GM18520 (cell line): ENCODE results near the gene TEF.
A peak's percentile ranks its signal among the peaks of the same experiment; 100 is the strongest.
"Not testable (repeated sequence)": the region's sequence is repeated elsewhere in the genome, so short reads cannot be mapped to it uniquely, and the experiment has no call there.

Source experiments
- ATAC-seq: cut with Tn5 transposase; IDR thresholded peaks from one replicate; pipeline ENCODE4 v1.9.1; 2021; ENCODE audit not compliant: unreplicated experiment

Gene TEF

DNA sequence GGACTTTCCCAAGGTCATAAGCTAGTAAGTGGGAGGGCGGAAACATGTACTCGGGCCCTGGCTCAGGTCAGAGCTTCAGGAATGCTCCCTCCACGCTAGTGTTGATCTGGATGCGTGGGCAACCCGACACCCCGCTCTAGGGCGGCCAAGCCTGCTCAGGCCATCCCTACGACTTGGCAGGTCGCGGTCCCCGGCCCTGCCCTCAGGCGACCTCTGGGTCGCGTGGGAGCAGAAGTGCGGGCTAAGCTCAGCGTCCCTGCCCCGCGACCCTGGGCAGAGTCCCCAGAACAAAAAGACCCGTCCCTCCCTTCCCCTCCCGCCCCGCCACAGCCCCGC, 781 bp upstream of the TEF start:
- ATAC-seq: peak; percentile 2

DNA sequence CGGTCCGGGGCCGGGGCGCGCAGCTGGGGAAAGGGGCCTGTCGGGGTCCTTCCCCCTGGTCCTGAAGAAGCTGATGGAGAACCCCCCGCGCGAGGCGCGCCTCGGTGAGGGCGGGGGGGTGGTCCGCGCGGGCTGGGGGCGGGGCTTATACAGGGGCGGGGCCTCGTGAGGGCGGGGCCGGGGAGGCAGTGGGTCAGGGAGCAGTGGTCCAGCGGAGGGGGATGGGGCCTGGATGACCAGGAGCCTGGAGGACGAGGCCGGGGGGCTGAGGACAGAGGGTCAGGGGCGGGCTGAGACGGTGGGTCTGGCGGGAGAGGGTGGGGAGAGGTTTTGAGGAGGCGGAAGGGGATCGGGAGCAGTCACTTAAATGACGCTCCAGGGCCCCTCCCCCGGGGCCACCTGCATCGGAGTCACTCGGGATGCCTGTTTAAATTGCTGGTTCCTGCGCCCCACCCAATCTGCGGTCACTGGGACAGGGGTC, 396 bp downstream of the TEF start:
- no peak for ATAC-seq

DNA sequence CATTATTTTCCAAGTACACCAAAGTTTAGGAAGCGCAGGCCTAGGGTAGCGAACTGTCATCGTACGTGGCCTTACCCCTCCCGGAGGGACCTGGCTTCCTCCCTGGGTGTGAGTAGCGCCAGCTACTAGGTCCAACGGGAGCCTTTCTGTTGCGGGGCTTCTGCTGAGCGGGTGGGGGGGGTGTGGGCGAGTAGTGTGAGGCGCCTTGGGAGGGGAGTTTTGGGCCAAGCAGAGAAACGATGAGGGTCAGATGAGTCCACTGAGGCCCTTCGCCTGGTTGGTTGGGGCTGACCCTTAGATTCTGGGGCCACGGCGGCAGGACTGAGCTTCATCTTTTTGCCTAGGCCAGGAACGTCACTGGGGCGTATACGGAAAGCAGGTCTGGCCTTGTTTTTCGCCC, 868 bp downstream of the TEF start:
- ATAC-seq: no peak

DNA sequence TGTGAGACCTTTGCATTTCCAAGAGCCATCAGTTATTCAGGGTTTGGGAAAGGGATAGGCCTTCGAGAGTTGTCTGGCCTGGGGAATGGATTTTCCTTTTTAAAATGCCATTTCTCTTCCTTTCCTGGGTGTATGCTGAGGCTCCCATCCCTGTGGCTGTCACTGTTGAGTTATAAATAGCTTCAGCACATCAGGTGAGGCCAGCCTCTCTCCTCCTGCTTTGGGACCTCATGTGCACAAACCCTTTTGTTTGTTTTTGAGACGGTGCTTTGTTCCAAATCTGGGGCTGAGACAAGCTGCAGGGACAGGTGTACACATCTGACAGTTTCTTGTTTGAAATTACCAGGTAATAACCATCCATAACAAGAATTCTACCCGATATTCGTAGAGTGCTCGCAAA, 1.3 kb downstream of the TEF start:
- ATAC-seq: no peak

DNA sequence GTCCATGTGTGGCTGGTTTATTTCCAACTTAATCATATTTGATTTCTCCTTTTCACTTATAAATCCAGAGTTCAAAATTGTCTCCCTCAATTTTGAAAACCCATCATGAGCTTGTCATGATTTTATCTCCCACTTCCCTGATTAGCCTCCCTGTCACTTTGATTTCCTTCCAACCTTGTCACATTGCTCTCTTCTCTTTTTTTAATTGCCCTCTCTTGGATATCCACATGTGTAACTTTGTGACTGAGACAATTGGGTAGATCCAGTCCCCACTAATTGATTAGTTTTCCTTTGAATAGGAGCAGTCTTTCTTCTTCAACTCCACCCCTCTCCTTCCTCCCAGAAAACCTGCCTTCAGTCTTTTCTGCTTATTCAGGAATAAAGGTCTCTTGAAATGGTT, 2.4 kb downstream of the TEF start:
- no peak for ATAC-seq

DNA sequence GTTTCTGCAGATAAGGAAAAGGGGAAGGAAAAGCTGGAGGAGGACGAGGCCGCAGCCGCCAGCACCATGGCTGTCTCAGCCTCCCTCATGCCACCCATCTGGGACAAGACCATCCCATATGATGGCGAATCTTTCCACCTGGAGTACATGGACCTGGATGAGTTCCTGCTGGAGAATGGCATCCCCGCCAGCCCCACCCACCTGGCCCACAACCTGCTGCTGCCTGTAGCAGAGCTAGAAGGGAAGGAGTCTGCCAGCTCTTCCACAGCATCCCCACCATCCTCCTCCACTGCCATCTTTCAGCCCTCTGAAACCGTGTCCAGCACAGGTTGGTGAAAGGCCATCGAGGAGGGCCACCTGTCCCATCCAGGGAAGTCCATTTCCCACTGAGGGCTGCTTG, 5.6 kb downstream of the TEF start:
- no peak for ATAC-seq

DNA sequence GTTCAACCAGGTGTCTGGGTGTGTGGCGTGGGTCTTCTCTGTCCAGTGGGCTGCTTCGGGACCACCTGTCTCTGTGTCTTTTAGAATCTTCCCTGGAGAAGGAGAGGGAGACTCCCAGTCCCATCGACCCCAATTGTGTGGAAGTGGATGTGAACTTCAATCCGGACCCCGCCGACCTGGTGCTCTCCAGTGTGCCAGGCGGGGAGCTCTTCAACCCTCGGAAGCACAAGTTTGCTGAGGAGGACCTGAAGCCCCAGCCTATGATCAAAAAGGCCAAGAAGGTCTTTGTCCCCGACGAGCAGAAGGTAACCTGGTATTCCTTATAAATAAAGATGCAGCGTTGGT, 12.2 kb downstream of the TEF start:
- ATAC-seq: no peak

DNA sequence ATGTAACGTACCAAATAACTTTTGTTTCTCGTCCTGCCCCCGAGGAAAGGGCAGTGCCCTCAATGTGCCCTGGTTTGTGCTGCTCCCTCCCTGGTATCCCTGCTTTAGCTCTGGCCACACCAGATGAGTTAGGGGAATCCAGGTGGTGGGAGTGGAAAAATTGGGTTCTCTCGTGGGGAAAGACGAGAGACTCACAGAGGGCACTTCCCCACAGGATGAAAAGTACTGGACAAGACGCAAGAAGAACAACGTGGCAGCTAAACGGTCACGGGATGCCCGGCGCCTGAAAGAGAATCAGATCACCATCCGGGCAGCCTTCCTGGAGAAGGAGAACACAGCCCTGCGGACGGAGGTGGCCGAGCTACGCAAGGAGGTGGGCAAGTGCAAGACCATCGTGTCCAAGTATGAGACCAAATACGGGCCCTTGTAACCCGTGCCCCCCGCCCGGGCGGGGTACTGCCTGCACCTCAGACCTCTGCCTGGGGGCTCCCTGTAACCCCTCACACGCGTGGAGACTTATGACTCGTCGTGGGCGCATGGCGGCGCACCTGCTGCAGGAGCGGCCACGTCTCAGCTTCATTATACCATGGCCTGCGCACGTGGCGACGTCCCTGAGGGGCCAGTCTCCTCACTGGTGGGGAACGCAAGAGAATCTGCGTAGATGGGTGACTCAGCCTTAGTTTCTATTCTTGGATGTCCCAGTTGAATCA, 13.9 kb downstream of the TEF start:
- no peak for ATAC-seq

DNA sequence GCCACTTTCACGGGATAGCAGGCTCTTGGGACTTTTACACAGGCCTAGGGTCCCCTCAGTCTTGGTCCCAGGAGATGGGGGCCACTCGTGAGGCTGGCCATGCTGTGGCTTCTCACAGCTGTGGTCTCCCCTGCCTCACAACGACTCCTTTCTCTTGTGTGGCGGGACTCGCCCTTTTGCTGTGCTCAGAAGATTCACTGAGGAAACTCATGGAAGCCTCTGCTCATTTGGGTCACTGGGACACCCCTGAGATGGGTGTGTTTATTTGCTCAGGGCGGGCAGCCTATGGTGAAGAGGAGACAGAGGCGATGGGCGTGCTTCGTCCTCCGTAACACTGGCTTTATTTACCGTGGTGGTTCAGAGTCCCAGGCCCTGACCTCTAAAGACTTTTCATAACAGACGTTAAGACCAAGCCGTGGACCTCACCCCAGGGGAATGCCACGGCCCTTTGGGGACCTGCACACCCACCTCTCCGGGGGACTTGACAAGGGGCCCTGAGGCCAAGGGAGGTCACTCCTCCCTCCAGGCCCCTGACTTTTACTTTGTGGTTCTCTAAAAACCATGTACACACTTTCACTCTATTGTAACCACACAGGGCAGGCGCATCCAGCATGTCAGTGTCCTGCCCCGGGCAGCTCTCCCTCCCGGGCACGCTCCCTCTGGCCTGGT, 15.5 kb downstream of the TEF start:
- ATAC-seq: no peak

DNA sequence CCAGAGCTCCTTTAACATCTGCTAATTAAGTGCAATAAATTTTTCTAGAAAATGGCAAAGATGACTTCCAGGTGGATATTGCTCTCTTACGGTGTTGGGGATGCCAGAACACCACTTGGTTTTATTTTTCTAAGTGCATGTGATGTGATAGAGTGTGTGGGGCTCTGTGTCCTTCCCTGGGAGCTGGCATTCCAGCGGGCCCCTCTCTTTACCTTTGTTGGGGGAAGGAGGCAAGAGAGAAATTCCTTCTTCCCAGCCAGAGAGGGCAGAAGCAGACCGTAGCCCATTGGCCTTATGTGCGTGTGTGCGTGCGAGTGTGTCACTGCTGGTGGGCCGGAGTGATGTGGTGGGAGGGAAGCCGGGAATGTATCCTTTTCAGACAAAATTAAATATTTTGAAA, 17.2 kb downstream of the TEF start:
- no peak for ATAC-seq

DNA sequence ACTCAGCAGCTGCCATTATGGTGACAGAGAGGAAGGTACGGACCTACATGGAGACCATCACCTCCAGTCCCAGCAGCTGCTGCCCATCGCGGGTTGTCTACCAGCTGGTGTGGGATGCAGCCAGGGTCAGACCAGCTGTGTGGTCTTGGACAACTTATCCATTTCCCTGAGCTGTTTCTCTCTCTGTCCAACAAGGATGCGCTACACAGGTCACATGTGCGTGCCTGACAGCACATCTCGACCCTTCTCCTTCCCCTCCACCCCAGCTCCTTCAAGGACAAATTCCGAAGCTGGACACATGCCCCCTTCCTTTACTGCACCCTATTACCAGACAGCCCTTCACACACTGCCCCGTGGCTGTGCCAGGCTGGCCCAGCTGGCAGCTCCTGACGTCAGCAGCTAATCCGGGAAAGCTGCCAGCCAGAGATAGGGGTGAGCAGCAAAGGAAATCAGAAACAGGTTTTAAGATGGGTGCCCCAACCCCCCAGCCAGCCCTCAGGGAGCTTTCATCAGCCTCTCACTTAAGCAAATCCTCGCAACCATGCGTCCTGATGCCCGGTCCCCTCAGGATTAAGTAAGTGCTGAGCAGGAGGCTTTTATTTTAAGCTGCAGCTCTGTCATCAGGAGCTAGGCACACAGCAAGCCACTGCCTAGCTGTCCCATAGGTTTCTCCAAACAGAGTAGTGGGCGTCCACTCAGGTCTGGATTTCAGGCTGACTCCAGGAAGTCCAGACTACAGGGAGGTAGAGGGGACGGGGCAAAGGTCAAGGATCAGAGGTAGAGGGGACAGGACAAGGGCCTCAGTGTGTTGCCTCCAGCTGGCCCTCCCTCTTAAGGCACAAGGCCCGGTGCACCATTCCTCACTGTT, 20.3 kb downstream of the TEF start:
- no peak for ATAC-seq

DNA sequence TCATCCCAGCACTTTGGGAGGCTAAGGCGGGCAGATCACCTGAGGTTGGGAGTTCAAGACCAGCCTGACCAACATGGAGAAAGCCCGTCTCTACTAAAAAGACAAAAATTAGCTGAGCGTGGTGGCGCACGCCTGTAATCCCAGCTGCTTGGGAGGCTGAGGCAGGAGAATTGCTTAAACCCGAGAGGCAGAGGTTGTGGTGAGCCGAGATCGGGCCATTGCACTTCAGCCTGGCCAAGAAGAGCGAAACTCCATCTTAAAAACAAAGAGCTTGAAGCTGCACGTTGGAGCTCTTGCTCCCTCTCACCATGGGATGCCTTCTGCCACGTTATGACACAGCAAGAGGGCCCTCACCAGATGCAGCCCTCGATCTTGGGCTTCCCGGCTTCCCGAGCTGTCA, 21.1 kb downstream of the TEF start:
- not testable (repeated sequence) for ATAC-seq

DNA sequence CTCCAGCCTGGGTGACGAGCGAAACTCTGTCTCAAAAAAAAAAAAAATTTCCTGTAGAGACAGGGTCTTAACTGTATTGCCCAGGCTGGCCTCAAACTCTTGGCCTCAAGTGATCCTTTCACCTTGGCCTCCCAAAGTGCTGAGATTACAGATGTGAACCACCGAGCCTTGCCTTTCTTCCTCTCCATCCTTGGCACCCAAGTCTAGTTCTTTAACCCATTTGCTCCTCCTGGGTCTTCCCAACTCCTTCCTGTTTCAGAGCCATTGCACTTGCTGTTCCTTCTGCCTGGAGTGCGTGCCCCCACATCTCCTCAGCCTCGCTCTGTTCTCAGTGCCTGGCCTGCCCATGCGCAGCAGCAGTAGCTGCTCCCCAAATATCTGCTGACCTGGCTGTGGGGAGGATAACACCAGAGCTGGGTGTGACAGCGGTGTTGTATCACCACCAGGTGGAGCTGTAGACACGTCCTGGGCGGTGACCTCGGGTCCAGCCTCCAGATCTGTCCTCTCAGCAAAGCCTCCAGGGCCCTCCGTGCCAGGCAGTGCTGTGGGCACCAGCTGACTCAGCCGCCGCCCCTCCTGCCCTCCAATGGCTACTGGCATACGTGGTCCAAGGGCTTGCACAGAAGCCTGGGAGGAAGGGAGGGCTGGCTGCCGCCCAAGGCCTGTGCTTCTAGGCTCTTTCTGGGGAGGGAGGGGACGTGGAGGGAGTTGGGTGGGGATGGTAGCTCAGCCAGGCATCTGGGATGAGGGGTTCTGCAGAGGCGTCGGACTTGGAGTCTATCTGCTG, 22.0 kb downstream of the TEF start:
- ATAC-seq: peak; percentile 58

DNA sequence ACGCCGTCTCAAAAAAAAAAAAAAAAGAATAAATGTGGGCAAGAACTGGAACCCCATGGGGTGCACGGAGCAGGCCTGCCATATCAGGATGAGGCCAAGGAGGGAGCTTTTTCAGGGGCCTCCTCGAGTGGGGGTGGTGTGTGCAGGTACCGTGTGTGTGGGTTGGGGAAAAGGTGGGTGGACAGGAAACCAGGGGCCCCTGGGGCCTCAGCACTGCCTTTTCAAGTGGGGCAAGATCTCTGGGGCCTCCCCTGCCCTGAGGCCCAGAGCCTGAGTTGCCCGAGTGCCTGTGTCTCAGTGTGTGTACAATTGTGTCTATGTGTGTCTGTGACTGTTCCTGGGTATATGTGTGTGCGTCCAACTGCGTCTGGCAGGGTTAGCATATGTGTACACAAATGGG, 23.8 kb downstream of the TEF start:
- ATAC-seq: no peak

DNA sequence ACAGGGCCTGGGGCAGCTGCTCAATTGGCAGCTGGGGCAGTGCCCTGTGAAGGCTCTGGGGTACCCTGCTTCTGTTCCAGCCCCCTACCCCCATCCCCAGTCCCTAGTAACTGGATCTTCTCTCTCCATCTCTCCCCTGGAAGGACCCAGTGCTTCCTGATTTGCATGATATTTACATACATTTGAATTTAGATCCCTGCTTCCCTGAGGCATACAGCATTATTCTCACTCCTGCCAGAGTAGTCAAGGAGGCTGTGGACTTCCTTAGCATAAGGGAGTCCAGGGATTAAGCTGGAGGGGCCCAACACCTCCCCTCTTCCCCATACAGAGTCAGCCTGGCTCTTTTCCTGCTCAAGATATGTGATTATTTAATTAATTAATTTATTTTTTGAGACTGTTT, 24.7 kb downstream of the TEF start:
- ATAC-seq: no peak

DNA sequence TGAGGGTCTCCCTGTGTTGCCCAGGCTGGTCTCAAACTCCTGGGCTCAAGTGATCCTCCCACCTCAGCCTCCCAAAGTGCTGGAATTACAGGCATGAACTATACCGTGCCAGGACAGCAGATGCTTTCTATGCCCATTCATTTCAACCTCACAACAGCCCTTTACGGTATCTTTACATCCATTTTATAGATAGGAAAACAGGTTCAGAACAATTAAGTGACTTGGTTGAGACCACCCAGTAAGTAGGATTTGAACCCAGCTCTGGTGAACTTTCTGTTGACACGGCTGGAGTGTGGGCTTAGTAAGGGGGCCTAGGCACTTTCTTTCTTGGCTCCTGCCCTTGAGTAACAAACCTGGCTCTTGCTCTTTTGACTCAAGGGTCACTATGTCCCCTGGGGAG, 25.7 kb downstream of the TEF start:
- no peak for ATAC-seq

DNA sequence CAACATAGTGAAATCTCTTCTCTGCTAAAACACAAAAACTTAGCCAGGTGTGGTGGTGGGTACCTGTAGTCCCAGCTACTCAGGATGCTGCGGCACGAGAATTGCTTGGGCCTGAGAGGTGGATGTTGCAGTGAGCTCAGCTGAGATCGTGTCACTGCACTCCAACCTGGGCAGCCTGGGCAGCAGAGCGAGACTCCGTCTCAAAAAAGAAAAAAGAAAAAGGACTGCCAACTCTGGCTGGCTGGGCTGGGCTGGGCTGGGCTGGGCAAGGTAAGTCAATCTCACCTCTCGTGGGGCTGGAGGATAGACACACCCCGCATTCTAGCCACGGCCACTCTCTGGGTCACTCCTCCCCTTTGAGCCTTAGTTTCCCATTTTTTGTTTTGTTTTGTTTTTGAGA, 26.9 kb downstream of the TEF start:
- no peak for ATAC-seq

DNA sequence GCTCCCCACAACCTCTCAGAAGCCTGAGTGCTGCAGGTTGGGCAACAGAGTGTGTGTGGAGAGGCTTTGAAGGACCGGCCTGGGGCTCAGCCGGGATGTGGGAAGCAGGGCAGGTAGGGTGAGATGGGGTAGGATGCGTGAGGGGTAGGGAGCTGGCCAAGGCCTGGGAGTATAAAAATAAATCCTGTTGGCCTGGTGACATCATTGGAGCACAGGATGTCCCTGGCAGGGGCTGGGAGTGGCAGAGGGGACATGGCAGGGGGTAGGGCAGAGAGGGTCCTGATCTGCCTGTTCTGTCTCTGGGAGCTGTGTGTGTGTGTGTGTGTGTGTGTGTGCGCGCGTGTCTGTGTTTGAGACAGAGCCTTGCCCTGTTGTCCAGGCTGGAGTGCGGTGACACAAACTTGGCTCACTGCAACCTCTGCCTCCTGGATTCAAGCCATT, 28.6 kb downstream of the TEF start:
- ATAC-seq: no peak

DNA sequence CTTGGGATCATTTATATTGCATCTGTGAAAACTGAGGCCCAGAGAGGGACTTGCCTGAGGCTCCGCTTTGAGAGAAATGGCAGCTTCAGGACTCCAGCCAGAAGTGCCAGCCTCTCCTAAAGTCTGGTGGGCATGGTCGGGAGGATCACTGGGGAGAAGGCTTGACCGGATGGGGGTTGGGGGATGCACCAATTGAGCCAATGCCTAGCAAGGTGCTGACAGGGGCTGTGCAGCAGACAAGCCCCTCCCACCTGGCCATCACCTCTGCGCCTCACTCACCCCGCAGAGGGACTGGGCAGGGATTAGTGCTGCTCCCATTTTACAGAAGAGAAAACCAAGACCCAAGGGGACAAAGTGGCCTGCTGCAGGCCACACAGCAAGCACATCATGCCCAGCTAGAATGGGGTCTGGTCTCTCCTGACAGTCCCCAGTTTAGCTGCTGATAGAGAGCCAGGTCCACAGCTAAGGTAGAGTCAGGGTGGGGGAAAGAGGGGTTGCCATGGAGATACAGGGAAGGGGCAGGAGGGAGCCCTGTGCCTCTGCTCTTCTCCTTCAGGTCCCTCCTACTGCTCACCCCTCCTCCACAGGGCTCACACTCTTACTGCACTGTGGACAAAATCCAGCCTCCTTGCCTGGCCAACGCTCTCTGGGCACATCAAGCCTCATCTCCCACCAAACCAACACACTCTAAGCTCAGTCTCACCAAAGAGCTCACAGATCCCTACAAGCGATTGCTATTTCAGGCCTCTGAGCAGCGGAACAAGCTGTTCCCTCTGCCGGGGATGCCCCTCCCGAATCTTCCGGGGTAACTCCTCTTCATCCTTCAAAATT, 29.5 kb downstream of the TEF start:
- ATAC-seq: no peak

DNA sequence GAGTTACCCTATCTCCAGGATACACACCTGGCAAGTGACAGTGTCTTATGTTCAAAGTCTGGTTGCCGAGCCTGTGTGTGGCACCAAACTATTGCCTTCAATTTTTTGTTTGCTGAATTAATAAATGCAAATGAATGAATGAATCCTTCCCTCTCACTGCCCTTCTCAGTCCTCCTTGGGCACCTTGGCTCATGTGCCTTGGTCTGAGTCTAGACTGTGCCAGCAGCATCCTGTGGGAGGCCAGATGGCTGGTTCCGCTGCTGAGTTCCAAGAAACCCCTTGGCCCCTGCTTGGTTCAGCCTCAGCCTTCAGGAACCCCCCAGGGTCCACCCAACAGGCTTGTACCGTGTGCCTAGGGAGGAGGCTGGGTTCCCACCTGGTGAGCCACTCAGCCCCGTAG, 33.8 kb downstream of the TEF start:
- ATAC-seq: no peak
